HepG2 (cell line): Measurements from ENCODE around the gene MXRA7. TPM values are rescaled to one million over a fixed set of nuclear protein-coding genes. Genes with fewer than 3 reads are reported as not detected.

Source experiments
- SMAD3 ChIP-seq: sonication (generic); formaldehyde crosslinking; IDR thresholded peaks from 2 replicates; pipeline ENCODE4 v1.4.0; 2020; ENCODE audit warnings: missing genetic modification reagents
- ZFP36L2 ChIP-seq: sonication (generic); formaldehyde crosslinking; IDR thresholded peaks from 2 replicates; pipeline ENCODE4 v1.4.0; 2020; ENCODE audit warnings: missing genetic modification reagents
- ZNF441 ChIP-seq: sonication (generic); formaldehyde crosslinking; IDR thresholded peaks from 2 replicates; pipeline ENCODE4 v1.7.0; 2021; ENCODE audit warnings: missing genetic modification reagents, borderline replicate concordance
- ZNF670 ChIP-seq: sonication (generic); formaldehyde crosslinking; IDR thresholded peaks from 2 replicates; pipeline ENCODE4 v1.8.0; 2022; ENCODE audit warnings: mild to moderate bottlenecking, missing genetic modification reagents, borderline replicate concordance
- polyA plus RNA-seq, 8 experiments: library from polyadenylated mRNA; depleted of rRNA in 3 of 8; stranded (reverse) in 7 of 8; unstranded in 1 of 8; fragments of >200 nt; fragmentation: Illumina TruSeq in 4 of 8; extraction: Trizol in 4 of 8; gene quantifications; 2 replicates each; pipeline versions ENCODE4 v1.2.1 to v1.2.3, GENCODE V29; 2011 to 2016; ENCODE audit warnings: low read depth in 4 of 8, missing spikeins in 1 of 8, mixed read lengths in 1 of 8; ENCODE audit not compliant: insufficient read depth in 1 of 8
- total RNA-seq, 5 experiments: library from RNA; depleted of rRNA; stranded (reverse); fragments of >200 nt; fragmentation: Illumina TruSeq; extraction: Trizol; gene quantifications; 2 replicates each; pipeline ENCODE4 v1.2.3, GENCODE V29; 2016; ENCODE audit warnings: low read depth in 1 of 5
- TF ChIP-seq, protein P1 (sequence below): sonication (generic); formaldehyde crosslinking; IDR thresholded peaks from 2 replicates; pipeline ENCODE4 v1.8.0; 2022; ENCODE audit warnings: missing genetic modification reagents, mild to moderate bottlenecking, inconsistent platforms, borderline replicate concordance
- TF ChIP-seq, protein P2 (sequence below): sonication (generic); formaldehyde crosslinking; IDR thresholded peaks from 2 replicates; pipeline ENCODE4 v1.4.0; 2020; ENCODE audit warnings: missing genetic modification reagents, borderline replicate concordance
- TF ChIP-seq, protein P3 (sequence below): sonication (generic); formaldehyde crosslinking; IDR thresholded peaks from 2 replicates; pipeline ENCODE4 v1.4.0; 2020; ENCODE audit warnings: mild to moderate bottlenecking, missing genetic modification reagents
- TF ChIP-seq, protein P4 (sequence below): sonication (generic); formaldehyde crosslinking; IDR thresholded peaks from 2 replicates; pipeline ENCODE4 v1.4.0; 2020; ENCODE audit warnings: missing genetic modification reagents, borderline replicate concordance
- TF ChIP-seq, protein P5 (sequence below): sonication (generic); formaldehyde crosslinking; IDR thresholded peaks from 2 replicates; pipeline ENCODE4 v1.4.0; 2020; ENCODE audit warnings: missing genetic modification reagents
- TF ChIP-seq, protein P6 (sequence below): sonication (generic); formaldehyde crosslinking; IDR thresholded peaks from 2 replicates; pipeline ENCODE4 v1.4.0; 2020; ENCODE audit warnings: missing genetic modification reagents, borderline replicate concordance
- TF ChIP-seq, protein P7 (sequence below): sonication (generic); formaldehyde crosslinking; conservative IDR thresholded peaks from 2 replicates; pipeline ENCODE4 v1.4.0; 2020; ENCODE audit warnings: missing genetic modification reagents

Gene MXRA7
- total and polyA plus RNA-seq, 2 of the 13 experiments (the other 11 are each of a cell fraction or from before 2014, with no cell fraction given) = 44.8 to 112 TPM

DNA sequence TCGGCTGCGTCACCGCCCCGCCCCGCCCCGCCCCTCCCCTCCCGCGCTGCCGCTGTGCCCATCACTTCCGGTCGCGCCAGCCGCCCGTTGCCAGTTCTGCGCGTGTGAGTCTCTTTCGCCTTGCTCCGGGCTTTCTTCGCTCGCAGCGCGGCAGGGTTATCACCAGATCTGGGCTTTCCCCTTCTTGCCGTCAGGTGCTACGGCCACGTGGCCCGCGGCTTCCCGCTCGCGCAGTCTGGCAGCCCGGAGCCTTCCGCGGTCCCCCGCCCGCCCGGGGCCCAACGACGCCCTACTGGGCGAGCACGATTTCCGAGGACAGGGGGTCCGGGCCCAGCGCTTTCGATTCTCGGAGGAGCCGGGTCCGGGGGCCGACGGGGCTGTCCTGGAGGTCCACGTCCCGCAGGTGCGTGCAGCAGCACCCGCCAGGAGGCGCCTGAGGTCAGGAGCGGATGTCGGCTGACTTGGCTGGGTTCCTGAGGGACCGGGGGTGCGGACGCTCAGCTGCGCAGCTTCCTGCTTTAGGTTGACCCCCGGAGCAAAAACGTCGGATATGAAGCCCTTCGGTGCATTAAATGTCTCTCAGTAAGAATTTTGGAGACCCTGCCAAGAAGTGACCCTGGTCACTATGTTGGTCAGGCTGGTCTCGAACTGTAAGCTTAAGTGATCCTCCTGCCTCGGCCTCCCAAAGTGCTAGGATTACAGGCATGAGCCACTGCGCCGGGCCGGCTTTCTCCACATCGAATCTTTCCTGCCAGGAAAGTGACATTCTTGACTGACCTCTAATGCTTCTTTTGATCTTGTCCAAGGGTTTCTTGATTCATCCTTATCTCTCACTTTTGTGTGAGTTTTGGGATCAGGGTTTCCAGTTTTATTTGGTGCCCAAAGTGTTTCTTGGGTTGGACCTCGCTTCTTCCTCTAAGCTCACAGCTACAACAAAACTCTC, 16.3 kb upstream of the MXRA7 start, which contains the start of gene METTL23 (continued):
- TF ChIP-seq, protein P1, sequence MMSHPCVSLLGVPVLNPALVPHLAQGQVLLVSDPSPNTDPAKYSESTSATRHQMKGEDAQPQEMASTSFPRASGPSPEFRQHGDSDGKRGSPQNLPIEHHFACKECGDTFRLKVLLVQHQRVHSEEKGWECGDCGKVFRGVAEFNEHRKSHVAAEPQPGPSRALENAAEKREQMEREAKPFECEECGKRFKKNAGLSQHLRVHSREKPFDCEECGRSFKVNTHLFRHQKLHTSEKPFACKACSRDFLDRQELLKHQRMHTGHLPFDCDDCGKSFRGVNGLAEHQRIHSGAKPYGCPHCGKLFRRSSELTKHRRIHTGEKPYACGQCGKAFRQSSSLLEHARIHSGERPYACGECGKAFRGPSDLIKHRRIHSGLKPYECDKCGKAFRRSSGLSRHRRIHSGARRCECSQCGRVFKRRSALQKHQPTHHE (CRISPR knock-in tag) = no peak
- TF ChIP-seq, protein P2, sequence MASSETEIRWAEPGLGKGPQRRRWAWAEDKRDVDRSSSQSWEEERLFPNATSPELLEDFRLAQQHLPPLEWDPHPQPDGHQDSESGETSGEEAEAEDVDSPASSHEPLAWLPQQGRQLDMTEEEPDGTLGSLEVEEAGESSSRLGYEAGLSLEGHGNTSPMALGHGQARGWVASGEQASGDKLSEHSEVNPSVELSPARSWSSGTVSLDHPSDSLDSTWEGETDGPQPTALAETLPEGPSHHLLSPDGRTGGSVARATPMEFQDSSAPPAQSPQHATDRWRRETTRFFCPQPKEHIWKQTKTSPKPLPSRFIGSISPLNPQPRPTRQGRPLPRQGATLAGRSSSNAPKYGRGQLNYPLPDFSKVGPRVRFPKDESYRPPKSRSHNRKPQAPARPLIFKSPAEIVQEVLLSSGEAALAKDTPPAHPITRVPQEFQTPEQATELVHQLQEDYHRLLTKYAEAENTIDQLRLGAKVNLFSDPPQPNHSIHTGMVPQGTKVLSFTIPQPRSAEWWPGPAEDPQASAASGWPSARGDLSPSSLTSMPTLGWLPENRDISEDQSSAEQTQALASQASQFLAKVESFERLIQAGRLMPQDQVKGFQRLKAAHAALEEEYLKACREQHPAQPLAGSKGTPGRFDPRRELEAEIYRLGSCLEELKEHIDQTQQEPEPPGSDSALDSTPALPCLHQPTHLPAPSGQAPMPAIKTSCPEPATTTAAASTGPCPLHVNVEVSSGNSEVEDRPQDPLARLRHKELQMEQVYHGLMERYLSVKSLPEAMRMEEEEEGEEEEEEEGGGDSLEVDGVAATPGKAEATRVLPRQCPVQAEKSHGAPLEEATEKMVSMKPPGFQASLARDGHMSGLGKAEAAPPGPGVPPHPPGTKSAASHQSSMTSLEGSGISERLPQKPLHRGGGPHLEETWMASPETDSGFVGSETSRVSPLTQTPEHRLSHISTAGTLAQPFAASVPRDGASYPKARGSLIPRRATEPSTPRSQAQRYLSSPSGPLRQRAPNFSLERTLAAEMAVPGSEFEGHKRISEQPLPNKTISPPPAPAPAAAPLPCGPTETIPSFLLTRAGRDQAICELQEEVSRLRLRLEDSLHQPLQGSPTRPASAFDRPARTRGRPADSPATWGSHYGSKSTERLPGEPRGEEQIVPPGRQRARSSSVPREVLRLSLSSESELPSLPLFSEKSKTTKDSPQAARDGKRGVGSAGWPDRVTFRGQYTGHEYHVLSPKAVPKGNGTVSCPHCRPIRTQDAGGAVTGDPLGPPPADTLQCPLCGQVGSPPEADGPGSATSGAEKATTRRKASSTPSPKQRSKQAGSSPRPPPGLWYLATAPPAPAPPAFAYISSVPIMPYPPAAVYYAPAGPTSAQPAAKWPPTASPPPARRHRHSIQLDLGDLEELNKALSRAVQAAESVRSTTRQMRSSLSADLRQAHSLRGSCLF (CRISPR knock-in tag) = no peak
- TF ChIP-seq, protein P3, sequence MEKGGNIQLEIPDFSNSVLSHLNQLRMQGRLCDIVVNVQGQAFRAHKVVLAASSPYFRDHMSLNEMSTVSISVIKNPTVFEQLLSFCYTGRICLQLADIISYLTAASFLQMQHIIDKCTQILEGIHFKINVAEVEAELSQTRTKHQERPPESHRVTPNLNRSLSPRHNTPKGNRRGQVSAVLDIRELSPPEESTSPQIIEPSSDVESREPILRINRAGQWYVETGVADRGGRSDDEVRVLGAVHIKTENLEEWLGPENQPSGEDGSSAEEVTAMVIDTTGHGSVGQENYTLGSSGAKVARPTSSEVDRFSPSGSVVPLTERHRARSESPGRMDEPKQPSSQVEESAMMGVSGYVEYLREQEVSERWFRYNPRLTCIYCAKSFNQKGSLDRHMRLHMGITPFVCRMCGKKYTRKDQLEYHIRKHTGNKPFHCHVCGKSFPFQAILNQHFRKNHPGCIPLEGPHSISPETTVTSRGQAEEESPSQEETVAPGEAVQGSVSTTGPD (CRISPR knock-in tag) = no peak
- TF ChIP-seq SMAD3 = 0 out of 2 replicates have a peak, but pooled peaks have one; percentile 12
- TF ChIP-seq ZFP36L2 (CRISPR knock-in tag) = no peak
- no peak for TF ChIP-seq ZNF441 (CRISPR knock-in tag)
- TF ChIP-seq ZNF670 (CRISPR knock-in tag) = peak; percentile 83
- TF ChIP-seq, protein P4, sequence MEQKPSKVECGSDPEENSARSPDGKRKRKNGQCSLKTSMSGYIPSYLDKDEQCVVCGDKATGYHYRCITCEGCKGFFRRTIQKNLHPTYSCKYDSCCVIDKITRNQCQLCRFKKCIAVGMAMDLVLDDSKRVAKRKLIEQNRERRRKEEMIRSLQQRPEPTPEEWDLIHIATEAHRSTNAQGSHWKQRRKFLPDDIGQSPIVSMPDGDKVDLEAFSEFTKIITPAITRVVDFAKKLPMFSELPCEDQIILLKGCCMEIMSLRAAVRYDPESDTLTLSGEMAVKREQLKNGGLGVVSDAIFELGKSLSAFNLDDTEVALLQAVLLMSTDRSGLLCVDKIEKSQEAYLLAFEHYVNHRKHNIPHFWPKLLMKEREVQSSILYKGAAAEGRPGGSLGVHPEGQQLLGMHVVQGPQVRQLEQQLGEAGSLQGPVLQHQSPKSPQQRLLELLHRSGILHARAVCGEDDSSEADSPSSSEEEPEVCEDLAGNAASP (CRISPR knock-in tag) = no peak
- TF ChIP-seq, protein P5, sequence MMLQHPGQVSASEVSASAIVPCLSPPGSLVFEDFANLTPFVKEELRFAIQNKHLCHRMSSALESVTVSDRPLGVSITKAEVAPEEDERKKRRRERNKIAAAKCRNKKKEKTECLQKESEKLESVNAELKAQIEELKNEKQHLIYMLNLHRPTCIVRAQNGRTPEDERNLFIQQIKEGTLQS = no peak
- TF ChIP-seq, protein P6, sequence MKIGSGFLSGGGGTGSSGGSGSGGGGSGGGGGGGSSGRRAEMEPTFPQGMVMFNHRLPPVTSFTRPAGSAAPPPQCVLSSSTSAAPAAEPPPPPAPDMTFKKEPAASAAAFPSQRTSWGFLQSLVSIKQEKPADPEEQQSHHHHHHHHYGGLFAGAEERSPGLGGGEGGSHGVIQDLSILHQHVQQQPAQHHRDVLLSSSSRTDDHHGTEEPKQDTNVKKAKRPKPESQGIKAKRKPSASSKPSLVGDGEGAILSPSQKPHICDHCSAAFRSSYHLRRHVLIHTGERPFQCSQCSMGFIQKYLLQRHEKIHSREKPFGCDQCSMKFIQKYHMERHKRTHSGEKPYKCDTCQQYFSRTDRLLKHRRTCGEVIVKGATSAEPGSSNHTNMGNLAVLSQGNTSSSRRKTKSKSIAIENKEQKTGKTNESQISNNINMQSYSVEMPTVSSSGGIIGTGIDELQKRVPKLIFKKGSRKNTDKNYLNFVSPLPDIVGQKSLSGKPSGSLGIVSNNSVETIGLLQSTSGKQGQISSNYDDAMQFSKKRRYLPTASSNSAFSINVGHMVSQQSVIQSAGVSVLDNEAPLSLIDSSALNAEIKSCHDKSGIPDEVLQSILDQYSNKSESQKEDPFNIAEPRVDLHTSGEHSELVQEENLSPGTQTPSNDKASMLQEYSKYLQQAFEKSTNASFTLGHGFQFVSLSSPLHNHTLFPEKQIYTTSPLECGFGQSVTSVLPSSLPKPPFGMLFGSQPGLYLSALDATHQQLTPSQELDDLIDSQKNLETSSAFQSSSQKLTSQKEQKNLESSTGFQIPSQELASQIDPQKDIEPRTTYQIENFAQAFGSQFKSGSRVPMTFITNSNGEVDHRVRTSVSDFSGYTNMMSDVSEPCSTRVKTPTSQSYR (CRISPR knock-in tag) = no peak
- TF ChIP-seq, protein P7, sequence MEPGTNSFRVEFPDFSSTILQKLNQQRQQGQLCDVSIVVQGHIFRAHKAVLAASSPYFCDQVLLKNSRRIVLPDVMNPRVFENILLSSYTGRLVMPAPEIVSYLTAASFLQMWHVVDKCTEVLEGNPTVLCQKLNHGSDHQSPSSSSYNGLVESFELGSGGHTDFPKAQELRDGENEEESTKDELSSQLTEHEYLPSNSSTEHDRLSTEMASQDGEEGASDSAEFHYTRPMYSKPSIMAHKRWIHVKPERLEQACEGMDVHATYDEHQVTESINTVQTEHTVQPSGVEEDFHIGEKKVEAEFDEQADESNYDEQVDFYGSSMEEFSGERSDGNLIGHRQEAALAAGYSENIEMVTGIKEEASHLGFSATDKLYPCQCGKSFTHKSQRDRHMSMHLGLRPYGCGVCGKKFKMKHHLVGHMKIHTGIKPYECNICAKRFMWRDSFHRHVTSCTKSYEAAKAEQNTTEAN = no peak
